Urinary bladder (tissue), 4 donors: ENCODE measurements around the gene PTPRD. TPM values are rescaled to one million over a fixed set of nuclear protein-coding genes. Genes with fewer than 3 reads are reported as not detected.

Experiments used
- DNase-seq: peaks from one replicate; pipeline ENCODE4 v3.0.0-alpha.2; 2015; ENCODE audit errors: extremely low spot score
- H3K27ac ChIP-seq: one replicate; pipeline ENCODE4 v1.5.1; 2013; ENCODE audit warnings: low read depth, mild to moderate bottlenecking, moderate library complexity
- H3K36me3 ChIP-seq: one replicate; pipeline ENCODE4 v1.6.1; 2013; ENCODE audit warnings: mild to moderate bottlenecking, moderate library complexity; ENCODE audit not compliant: insufficient read depth
- H3K4me1 ChIP-seq: one replicate; pipeline ENCODE4 v1.6.1; 2013; ENCODE audit warnings: mild to moderate bottlenecking, moderate library complexity; ENCODE audit not compliant: insufficient read depth
- H3K4me3 ChIP-seq: one replicate; pipeline ENCODE4 v1.5.1; 2013; ENCODE audit warnings: low read depth, low read length
- WGBS: extraction: QIAGEN DNeasy Blood & Tissue Kit; methylation state at CpG from one replicate; pipeline ENCODE4 v1.1.7; 2013; 5-methylcytosine and 5-hydroxymethylcytosine counted together
- polyA plus RNA-seq: library from polyadenylated mRNA; stranded (reverse); fragments of 200-250 nt; gene quantifications from one replicate; pipeline ENCODE4 v1.2.3, GENCODE V29; 2013
- total RNA-seq: library from RNA; depleted of rRNA; stranded (reverse); fragments of >200 nt; gene quantifications from one replicate; pipeline ENCODE4 v1.2.3, GENCODE V29; 2014
- donor health status: healthy with polysubstance abuse.
- donor health status: healthy.

PTPRD gene
- total RNA-seq, result 210 TPM
- 7.3 TPM for polyA plus RNA-seq

GRCh38 chr9:10612641-10613398, at the start of gene PTPRD:
Gene PTPRD, minus strand, starts transcription at chr9:10613002.
- WGBS, result under 1% methylated on average over 87 of the region's 87 CpGs
- DNase-seq, result peak; percentile 41
- H3K4me3 ChIP-seq, result peak within 1 kb of the TSS; percentile 44

GRCh38 chr9:10661994-10662393, 49.2 kb upstream of the PTPRD start:
- no peak overlapping the region for H3K27ac ChIP-seq
- DNase-seq, result no peak
- no peak overlapping the region for H3K4me3 ChIP-seq
- H3K36me3 ChIP-seq, result no peaks in the 10 kb centered on the region
- WGBS, result 42% methylated on average over 2 of the region's 2 CpGs
- H3K4me1 ChIP-seq, result no peaks in the 10 kb centered on the region

More at GRCh38 chr9:10612641-10613398, at the start of gene PTPRD:
- Histone ChIP-seq H3K27ac (no peak within 1 kb of the TSS), H3K36me3 (no peaks in the 10 kb centered on the region), H3K4me1 (no peaks in the 10 kb centered on the region)

GRCh38 chr9:10661376-10661775, 48.6 kb upstream of the PTPRD start:
- DNase-seq, result no peak
- Histone ChIP-seq H3K4me1 (no peaks in the 10 kb centered on the region), H3K36me3 (no peaks in the 10 kb centered on the region), H3K27ac (no peak overlapping the region), H3K4me3 (no peak overlapping the region)
- 84% methylated on average over 1 of the region's 1 CpG for WGBS

GRCh38 chr9:10651012-10651411, 38.2 kb upstream of the PTPRD start:
- H3K4me3 ChIP-seq, result no peak overlapping the region
- no peak overlapping the region for H3K27ac ChIP-seq
- no peak for DNase-seq
- 82% methylated on average over 2 of the region's 2 CpGs for WGBS
- H3K36me3 ChIP-seq, result no peaks in the 10 kb centered on the region
- H3K4me1 ChIP-seq, result no peaks in the 10 kb centered on the region

- DNase-seq, result no peak
- Histone ChIP-seq H3K4me3 (no peak overlapping the region), H3K27ac (no peak overlapping the region), H3K36me3 (no peaks in the 10 kb centered on the region), H3K4me1 (no peaks in the 10 kb centered on the region)
- WGBS, result 82% methylated on average over 1 of the region's 1 CpG
Observed at GRCh38 chr9:10649076-10649475, 36.3 kb upstream of the PTPRD start.

- DNase-seq, result no peak
- Histone ChIP-seq H3K27ac (no peak overlapping the region), H3K4me3 (no peak overlapping the region), H3K4me1 (no peaks in the 10 kb centered on the region), H3K36me3 (no peaks in the 10 kb centered on the region)
- 92% methylated on average over 3 of the region's 3 CpGs for WGBS
Observed at GRCh38 chr9:10633785-10634184, 21.0 kb upstream of the PTPRD start.

GRCh38 chr9:10614196-10614800, 1.5 kb upstream of the PTPRD start:
- H3K4me3 ChIP-seq, result no peak overlapping the region
- H3K4me1 ChIP-seq, result no peaks in the 10 kb centered on the region
- H3K36me3 ChIP-seq, result no peaks in the 10 kb centered on the region
- H3K27ac ChIP-seq, result no peak overlapping the region
- DNase-seq, result no peak
- WGBS, result 55% methylated on average over 9 of the region's 9 CpGs

- no peaks in the 10 kb centered on the region for H3K4me1 ChIP-seq
- WGBS, result 6% methylated on average over 13 of the region's 13 CpGs
- H3K27ac ChIP-seq, result no peak overlapping the region
- no peak overlapping the region for H3K4me3 ChIP-seq
- no peak for DNase-seq
- H3K36me3 ChIP-seq, result no peaks in the 10 kb centered on the region
Observed at GRCh38 chr9:10613419-10613818, 617 bp upstream of the PTPRD start.

- 66% methylated on average over 4 of the region's 4 CpGs for WGBS
- H3K36me3 ChIP-seq, result no peaks in the 10 kb centered on the region
Observed at GRCh38 chr9:10605388-10605787, 7.4 kb downstream of the PTPRD start.

GRCh38 chr9:10604927-10605326, 7.9 kb downstream of the PTPRD start:
- no peak for DNase-seq
- H3K4me1 ChIP-seq, result no peaks in the 10 kb centered on the region
- H3K36me3 ChIP-seq, result no peaks in the 10 kb centered on the region
- H3K4me3 ChIP-seq, result no peak overlapping the region
- H3K27ac ChIP-seq, result no peak overlapping the region
- 51% methylated on average over 1 of the region's 1 CpG for WGBS

More at GRCh38 chr9:10605388-10605787, 7.4 kb downstream of the PTPRD start:
- Histone ChIP-seq H3K4me1 (no peaks in the 10 kb centered on the region), H3K4me3 (no peak overlapping the region), H3K27ac (no peak overlapping the region)
- DNase-seq, result no peak

- H3K27ac ChIP-seq, result no peak overlapping the region
- H3K4me3 ChIP-seq, result no peak overlapping the region
- no peak for DNase-seq
- 56% methylated on average over 3 of the region's 3 CpGs for WGBS
- H3K4me1 ChIP-seq, result no peaks in the 10 kb centered on the region
- H3K36me3 ChIP-seq, result no peaks in the 10 kb centered on the region
Observed at GRCh38 chr9:10597801-10598200, 15.0 kb downstream of the PTPRD start.

GRCh38 chr9:10594482-10594881, 18.3 kb downstream of the PTPRD start:
- Histone ChIP-seq H3K36me3 (no peaks in the 10 kb centered on the region), H3K4me1 (no peaks in the 10 kb centered on the region), H3K27ac (no peak overlapping the region), H3K4me3 (no peak overlapping the region)
- no peak for DNase-seq
- 52% methylated on average over 3 of the region's 3 CpGs for WGBS

GRCh38 chr9:10586407-10586806, 26.4 kb downstream of the PTPRD start:
- Histone ChIP-seq H3K27ac (no peak overlapping the region), H3K4me3 (no peak overlapping the region), H3K4me1 (no peaks in the 10 kb centered on the region), H3K36me3 (no peaks in the 10 kb centered on the region)
- no peak for DNase-seq
- 91% methylated on average over 6 of the region's 6 CpGs for WGBS

GRCh38 chr9:10571699-10572098, 41.1 kb downstream of the PTPRD start:
- Histone ChIP-seq H3K4me1 (no peaks in the 10 kb centered on the region), H3K4me3 (no peak overlapping the region), H3K36me3 (no peaks in the 10 kb centered on the region), H3K27ac (no peak overlapping the region)
- 84% methylated on average over 5 of the region's 5 CpGs for WGBS
- DNase-seq, result no peak
